Measurements from ENCODE around the gene RNF31. TPM values are rescaled to one million over a fixed set of nuclear protein-coding genes. Genes with fewer than 3 reads are reported as not detected.
A peak's percentile ranks its signal among the peaks of the same experiment; 100 is the strongest.

RNF31 gene
- total and polyA plus RNA-seq, 2 of the 13 experiments (the other 11 are each of a cell fraction or from before 2014, with no cell fraction given): 48.2 to 86.8 TPM

DNA sequence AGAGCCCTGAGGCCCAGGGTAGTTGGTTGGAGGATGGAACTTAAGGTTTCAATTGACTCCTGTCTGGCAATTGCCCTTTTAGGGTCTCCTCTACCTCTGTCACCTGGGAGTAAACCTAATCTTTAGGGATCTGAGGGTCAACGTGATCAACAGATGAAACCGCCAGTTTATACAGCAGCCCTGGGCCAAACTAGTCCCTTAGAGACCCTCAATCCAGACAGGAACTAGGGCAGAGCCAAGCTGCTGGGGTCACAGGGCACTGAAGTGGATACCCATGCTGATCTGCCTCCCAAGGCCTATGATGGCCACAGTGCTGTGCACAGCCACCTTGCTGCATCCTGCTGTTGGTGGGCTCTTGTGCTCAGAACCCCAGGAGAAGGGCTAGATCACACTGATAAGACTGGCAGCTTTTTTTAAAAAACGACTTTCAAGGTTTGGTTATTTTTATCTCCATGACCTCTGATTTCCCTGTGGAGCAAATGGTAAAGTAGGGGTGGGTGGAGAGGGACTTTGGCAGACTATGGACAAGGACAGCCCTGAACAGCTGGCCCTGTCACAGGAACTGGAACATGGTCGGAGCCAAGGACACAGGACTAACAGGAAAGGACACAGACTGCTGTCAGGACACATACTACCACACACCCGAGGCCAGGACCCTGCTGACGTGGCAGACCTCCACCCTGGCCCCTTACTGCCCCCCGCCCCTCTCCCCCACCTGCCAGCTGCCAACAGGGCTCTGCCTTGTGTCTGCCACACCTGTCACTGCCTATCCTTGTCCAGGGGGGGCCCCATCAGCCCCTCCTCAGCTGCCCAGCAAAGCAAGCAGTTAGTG lies 16.4 kb upstream of the RNF31 start (continued):
- no peak for TF ChIP-seq ZNF34 (CRISPR knock-in tag; IDR thresholded peaks at IDR 0.05; ENCODE audit: borderline replicate concordance)
- no peak; the same call in 1 of the 2 replicates for TF ChIP-seq MTF2 (CRISPR knock-in tag; IDR thresholded peaks at IDR 0.05; ENCODE audit: borderline replicate concordance)
- TF ChIP-seq, protein P1, sequence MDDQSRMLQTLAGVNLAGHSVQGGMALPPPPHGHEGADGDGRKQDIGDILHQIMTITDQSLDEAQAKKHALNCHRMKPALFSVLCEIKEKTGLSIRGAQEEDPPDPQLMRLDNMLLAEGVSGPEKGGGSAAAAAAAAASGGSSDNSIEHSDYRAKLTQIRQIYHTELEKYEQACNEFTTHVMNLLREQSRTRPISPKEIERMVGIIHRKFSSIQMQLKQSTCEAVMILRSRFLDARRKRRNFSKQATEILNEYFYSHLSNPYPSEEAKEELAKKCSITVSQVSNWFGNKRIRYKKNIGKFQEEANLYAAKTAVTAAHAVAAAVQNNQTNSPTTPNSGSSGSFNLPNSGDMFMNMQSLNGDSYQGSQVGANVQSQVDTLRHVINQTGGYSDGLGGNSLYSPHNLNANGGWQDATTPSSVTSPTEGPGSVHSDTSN (CRISPR knock-in tag; IDR thresholded peaks at IDR 0.05; ENCODE audit: borderline replicate concordance): no peak
- TF ChIP-seq SIN3B (IDR thresholded peaks at IDR 0.05; ENCODE audit: low read length): no peak
- TF ChIP-seq, protein P2, sequence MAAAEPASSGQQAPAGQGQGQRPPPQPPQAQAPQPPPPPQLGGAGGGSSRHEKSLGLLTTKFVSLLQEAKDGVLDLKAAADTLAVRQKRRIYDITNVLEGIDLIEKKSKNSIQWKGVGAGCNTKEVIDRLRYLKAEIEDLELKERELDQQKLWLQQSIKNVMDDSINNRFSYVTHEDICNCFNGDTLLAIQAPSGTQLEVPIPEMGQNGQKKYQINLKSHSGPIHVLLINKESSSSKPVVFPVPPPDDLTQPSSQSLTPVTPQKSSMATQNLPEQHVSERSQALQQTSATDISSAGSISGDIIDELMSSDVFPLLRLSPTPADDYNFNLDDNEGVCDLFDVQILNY (CRISPR knock-in tag; conservative IDR thresholded peaks at IDR 0.05): no peak
- TF ChIP-seq, protein P3, sequence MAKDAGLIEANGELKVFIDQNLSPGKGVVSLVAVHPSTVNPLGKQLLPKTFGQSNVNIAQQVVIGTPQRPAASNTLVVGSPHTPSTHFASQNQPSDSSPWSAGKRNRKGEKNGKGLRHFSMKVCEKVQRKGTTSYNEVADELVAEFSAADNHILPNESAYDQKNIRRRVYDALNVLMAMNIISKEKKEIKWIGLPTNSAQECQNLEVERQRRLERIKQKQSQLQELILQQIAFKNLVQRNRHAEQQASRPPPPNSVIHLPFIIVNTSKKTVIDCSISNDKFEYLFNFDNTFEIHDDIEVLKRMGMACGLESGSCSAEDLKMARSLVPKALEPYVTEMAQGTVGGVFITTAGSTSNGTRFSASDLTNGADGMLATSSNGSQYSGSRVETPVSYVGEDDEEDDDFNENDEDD (CRISPR knock-in tag; IDR thresholded peaks at IDR 0.05; ENCODE audit: borderline replicate concordance): no peak; the same call in 1 of the 2 replicates
- no peak; the same call in 1 of the 2 replicates for TF ChIP-seq TOE1 (CRISPR knock-in tag; IDR thresholded peaks at IDR 0.05)
- no peak for TF ChIP-seq ZNF7 (CRISPR knock-in tag; IDR thresholded peaks at IDR 0.05)
- TF ChIP-seq TEAD3 (CRISPR knock-in tag; optimal IDR thresholded peaks at IDR 0.05; ENCODE audit: borderline replicate concordance): no peak
- no peak for TF ChIP-seq ZNF766 (CRISPR knock-in tag; IDR thresholded peaks at IDR 0.05; ENCODE audit: borderline replicate concordance)
- no peak for TF ChIP-seq AGO2 (optimal IDR thresholded peaks at IDR 0.05; ENCODE audit: low read depth, low read length)
- no peak; the same call in 1 of the 2 replicates for TF ChIP-seq ZC3H4 (CRISPR knock-in tag; IDR thresholded peaks at IDR 0.05; ENCODE audit: borderline replicate concordance)
- TF ChIP-seq ZNF121 (CRISPR knock-in tag; IDR thresholded peaks at IDR 0.05): no peak
- TF ChIP-seq, protein P4, sequence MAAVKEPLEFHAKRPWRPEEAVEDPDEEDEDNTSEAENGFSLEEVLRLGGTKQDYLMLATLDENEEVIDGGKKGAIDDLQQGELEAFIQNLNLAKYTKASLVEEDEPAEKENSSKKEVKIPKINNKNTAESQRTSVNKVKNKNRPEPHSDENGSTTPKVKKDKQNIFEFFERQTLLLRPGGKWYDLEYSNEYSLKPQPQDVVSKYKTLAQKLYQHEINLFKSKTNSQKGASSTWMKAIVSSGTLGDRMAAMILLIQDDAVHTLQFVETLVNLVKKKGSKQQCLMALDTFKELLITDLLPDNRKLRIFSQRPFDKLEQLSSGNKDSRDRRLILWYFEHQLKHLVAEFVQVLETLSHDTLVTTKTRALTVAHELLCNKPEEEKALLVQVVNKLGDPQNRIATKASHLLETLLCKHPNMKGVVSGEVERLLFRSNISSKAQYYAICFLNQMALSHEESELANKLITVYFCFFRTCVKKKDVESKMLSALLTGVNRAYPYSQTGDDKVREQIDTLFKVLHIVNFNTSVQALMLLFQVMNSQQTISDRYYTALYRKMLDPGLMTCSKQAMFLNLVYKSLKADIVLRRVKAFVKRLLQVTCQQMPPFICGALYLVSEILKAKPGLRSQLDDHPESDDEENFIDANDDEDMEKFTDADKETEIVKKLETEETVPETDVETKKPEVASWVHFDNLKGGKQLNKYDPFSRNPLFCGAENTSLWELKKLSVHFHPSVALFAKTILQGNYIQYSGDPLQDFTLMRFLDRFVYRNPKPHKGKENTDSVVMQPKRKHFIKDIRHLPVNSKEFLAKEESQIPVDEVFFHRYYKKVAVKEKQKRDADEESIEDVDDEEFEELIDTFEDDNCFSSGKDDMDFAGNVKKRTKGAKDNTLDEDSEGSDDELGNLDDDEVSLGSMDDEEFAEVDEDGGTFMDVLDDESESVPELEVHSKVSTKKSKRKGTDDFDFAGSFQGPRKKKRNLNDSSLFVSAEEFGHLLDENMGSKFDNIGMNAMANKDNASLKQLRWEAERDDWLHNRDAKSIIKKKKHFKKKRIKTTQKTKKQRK (IDR thresholded peaks at IDR 0.05; ENCODE audit: low read length): no peak
- no peak for TF ChIP-seq ZNF446 (CRISPR knock-in tag; IDR thresholded peaks at IDR 0.05)
- no peak for TF ChIP-seq PCBP2 (optimal IDR thresholded peaks at IDR 0.05; ENCODE audit: low read depth, low read length, poor library complexity, severe bottlenecking)
- TF ChIP-seq KDM5B (CRISPR knock-in tag; IDR thresholded peaks at IDR 0.05; ENCODE audit: borderline replicate concordance): no peak
- peak; percentile 17; the same call in 1 of the 2 replicates for TF ChIP-seq PHF8 (CRISPR knock-in tag; IDR thresholded peaks at IDR 0.05)
- peak; percentile 68 for TF ChIP-seq ZIK1 (CRISPR knock-in tag; IDR thresholded peaks at IDR 0.05; ENCODE audit: borderline replicate concordance, low read depth)
- TF ChIP-seq ZNF747 (CRISPR knock-in tag; IDR thresholded peaks at IDR 0.05; ENCODE audit: borderline replicate concordance): peak; percentile 85; the same call in 1 of the 2 replicates
- no peak for TF ChIP-seq NFRKB (IDR thresholded peaks at IDR 0.05)
- TF ChIP-seq FLYWCH1 (CRISPR knock-in tag; IDR thresholded peaks at IDR 0.05): no peak
- no peak for TF ChIP-seq RFX3 (CRISPR knock-in tag; IDR thresholded peaks at IDR 0.05)
- TF ChIP-seq RAD51 (IDR thresholded peaks at IDR 0.05; ENCODE audit: borderline replicate concordance): no peak
- peak; percentile 54 for TF ChIP-seq FOXA3 (CRISPR knock-in tag; IDR thresholded peaks at IDR 0.05)

All from HepG2 (cell line).